Progenitor cell of endocrine pancreas (in vitro differentiated cells): ENCODE data around the gene SART1. TPM values are rescaled to one million over a fixed set of nuclear protein-coding genes. Genes with fewer than 3 reads are reported as not detected.
"Not testable (repeated sequence)": the region's sequence is repeated elsewhere in the genome, so short reads cannot be mapped to it uniquely, and the experiment has no call there.

ENCODE experiments used
- DNase-seq: peaks from one replicate; pipeline ENCODE4 v3.0.0; 2021; ENCODE audit warnings: low spot score; ENCODE audit not compliant: unreplicated experiment
- H3K27ac Mint-ChIP-seq: 2 replicates; pipeline ENCODE4 v1.8.0; 2021; ENCODE audit warnings: mild to moderate bottlenecking, moderate library complexity, mixed read lengths
- H3K27me3 Mint-ChIP-seq: 2 replicates; pipeline ENCODE4 v1.8.0; 2021; ENCODE audit warnings: mixed read lengths
- H3K36me3 Mint-ChIP-seq: 2 replicates; pipeline ENCODE4 v1.8.0; 2022; ENCODE audit warnings: mixed read lengths; ENCODE audit not compliant: insufficient read depth
- H3K4me1 Mint-ChIP-seq: 2 replicates; pipeline ENCODE4 v1.8.0; 2021; ENCODE audit warnings: low read depth, mixed read lengths
- H3K4me3 Mint-ChIP-seq: 2 replicates; pipeline ENCODE4 v1.8.0; 2021; ENCODE audit warnings: low read depth, mild to moderate bottlenecking, moderate library complexity, mixed read lengths
- H3K9me3 Mint-ChIP-seq: 2 replicates; pipeline ENCODE4 v1.8.0; 2021; ENCODE audit warnings: low read depth, mixed read lengths
- total RNA-seq: library from RNA; stranded (reverse); gene quantifications from 2 replicates; pipeline ENCODE4 v1.2.1, GENCODE V29; 2021
- TF ChIP-seq, protein P1 (sequence below): fragments of 200-600 bp; sonication (generic); IDR thresholded peaks from one replicate; pipeline ENCODE4 v1.5.0; 2021; ENCODE audit warnings: antibody characterized with exemption, mild to moderate bottlenecking; ENCODE audit not compliant: unreplicated experiment

SART1 gene
- total RNA-seq, 1 donor from 2014 or later = 53.1 TPM

GRCh38 chr11:66007201-66007634, 45.7 kb downstream of the SART1 start:
- Mint-ChIP-seq H3K27me3 (peaks cover 18% of the 10 kb centered on the region), H3K4me3 (no peak overlapping the region), H3K4me1 (peaks cover 10% of the 10 kb centered on the region), H3K36me3 (peaks cover 1% of the 10 kb centered on the region), H3K27ac (no peak overlapping the region), H3K9me3 (no peaks in the 10 kb centered on the region)
- no peak for DNase-seq
- TF ChIP-seq, protein P1, sequence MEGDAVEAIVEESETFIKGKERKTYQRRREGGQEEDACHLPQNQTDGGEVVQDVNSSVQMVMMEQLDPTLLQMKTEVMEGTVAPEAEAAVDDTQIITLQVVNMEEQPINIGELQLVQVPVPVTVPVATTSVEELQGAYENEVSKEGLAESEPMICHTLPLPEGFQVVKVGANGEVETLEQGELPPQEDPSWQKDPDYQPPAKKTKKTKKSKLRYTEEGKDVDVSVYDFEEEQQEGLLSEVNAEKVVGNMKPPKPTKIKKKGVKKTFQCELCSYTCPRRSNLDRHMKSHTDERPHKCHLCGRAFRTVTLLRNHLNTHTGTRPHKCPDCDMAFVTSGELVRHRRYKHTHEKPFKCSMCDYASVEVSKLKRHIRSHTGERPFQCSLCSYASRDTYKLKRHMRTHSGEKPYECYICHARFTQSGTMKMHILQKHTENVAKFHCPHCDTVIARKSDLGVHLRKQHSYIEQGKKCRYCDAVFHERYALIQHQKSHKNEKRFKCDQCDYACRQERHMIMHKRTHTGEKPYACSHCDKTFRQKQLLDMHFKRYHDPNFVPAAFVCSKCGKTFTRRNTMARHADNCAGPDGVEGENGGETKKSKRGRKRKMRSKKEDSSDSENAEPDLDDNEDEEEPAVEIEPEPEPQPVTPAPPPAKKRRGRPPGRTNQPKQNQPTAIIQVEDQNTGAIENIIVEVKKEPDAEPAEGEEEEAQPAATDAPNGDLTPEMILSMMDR = no peak

DNA sequence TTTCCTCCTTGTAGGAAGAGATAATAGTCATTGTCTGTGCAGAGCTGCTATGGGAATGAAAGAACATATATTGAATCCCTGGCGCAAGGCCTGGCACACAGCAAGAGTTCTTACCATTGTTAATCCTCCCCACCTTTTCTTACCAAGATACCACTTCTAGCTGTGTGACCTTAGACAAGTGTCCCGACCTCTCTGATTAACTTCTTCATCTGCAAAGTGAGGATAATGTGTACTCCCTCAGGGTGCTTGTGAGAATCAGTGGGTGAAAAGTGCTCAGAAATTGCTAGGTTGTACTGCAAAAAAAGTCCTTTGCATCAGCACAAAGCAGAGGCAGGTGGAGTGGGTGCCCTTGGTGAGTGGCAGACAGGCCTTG, 46.5 kb downstream of the SART1 start:
- H3K27ac Mint-ChIP-seq = no peak overlapping the region
- H3K27me3 Mint-ChIP-seq = peaks cover 18% of the 10 kb centered on the region
- TF ChIP-seq, protein P1 = no peak
- DNase-seq = no peak
- no peak overlapping the region for H3K4me3 Mint-ChIP-seq
- H3K4me1 Mint-ChIP-seq = peaks cover 6% of the 10 kb centered on the region
- no peaks in the 10 kb centered on the region for H3K9me3 Mint-ChIP-seq
- H3K36me3 Mint-ChIP-seq = peaks cover 1% of the 10 kb centered on the region

GRCh38 chr11:66008468-66009101, 47.1 kb downstream of the SART1 start:
- no peak overlapping the region for H3K27ac Mint-ChIP-seq
- H3K36me3 Mint-ChIP-seq = peaks cover 1% of the 10 kb centered on the region
- H3K9me3 Mint-ChIP-seq = no peaks in the 10 kb centered on the region
- no peak overlapping the region for H3K4me3 Mint-ChIP-seq
- H3K27me3 Mint-ChIP-seq = peaks cover 21% of the 10 kb centered on the region
- H3K4me1 Mint-ChIP-seq = peaks cover under 1% of the 10 kb centered on the region
- no peak for DNase-seq
- TF ChIP-seq, protein P1 = no peak

- not testable (repeated sequence) for H3K9me3 Mint-ChIP-seq, H3K27ac Mint-ChIP-seq, H3K36me3 Mint-ChIP-seq, DNase-seq, H3K4me1 Mint-ChIP-seq, H3K4me3 Mint-ChIP-seq
- peaks cover 21% of the 10 kb centered on the region for H3K27me3 Mint-ChIP-seq
Measured at GRCh38 chr11:66010036-66010435, 48.5 kb downstream of the SART1 start.

DNA sequence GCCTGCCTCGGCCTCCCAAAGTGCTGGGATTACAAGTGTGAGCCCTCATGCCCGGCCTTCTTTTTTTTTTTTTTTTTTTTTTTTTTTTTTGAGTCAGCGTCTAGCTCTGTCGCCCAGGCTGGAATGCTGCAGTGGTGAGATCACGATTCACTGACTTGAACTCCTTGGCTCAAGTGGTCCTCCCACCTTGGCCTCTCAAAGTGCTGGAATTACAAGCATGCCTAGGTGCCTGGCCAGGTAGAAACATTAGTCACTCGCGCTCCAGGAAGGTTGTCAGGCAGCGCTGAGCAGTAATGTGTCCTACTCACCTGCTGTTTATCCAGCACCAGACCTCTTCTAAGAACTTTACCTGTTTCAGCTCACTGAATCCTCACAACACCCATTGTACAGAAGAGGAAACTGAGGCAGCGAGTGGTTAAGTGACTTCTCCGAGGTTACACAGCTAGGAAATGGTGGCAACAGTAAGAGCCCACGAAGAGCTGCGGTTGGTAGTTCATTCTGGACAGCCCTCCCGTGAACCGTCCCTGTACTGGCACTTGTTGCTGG, 49.8 kb downstream of the SART1 start:
- no peaks in the 10 kb centered on the region for H3K4me1 Mint-ChIP-seq
- no peak for DNase-seq
- no peak overlapping the region for H3K4me3 Mint-ChIP-seq
- H3K27me3 Mint-ChIP-seq = peaks cover 21% of the 10 kb centered on the region
- H3K36me3 Mint-ChIP-seq = no peaks in the 10 kb centered on the region
- no peak overlapping the region for H3K27ac Mint-ChIP-seq
- H3K9me3 Mint-ChIP-seq = no peaks in the 10 kb centered on the region
- TF ChIP-seq, protein P1 = no peak

GRCh38 chr11:66011785-66012303, 50.3 kb downstream of the SART1 start, which contains the start of gene CST6:
TSS of gene CST6 (plus strand) at chr11:66012008. CDS start at chr11:66012045, 37 bp downstream.
- TF ChIP-seq, protein P1 = no peak
- H3K36me3 Mint-ChIP-seq = no peaks in the 10 kb centered on the region
- H3K4me1 Mint-ChIP-seq = no peaks in the 10 kb centered on the region
- no peaks in the 10 kb centered on the region for H3K9me3 Mint-ChIP-seq
- DNase-seq = no peak
- no peak within 1 kb of the TSS for H3K4me3 Mint-ChIP-seq
- peaks cover 21% of the 10 kb centered on the region for H3K27me3 Mint-ChIP-seq
- H3K27ac Mint-ChIP-seq = no peak within 1 kb of the TSS
